HL-60 (cell line): ENCODE data around the gene CKAP2.

ENCODE experiments used
- SPI1 ChIP-seq: IDR thresholded peaks from 2 replicates; pipeline ENCODE4 v1.6.1; 2012; ENCODE audit warnings: low read depth, mild to moderate bottlenecking, borderline replicate concordance
- TF ChIP-seq, protein P1 (sequence below): IDR thresholded peaks from one replicate; pipeline ENCODE4 v1.5.1; 2011; ENCODE audit warnings: low read length, control low read depth, inconsistent platforms; ENCODE audit not compliant: insufficient read depth

DNA sequence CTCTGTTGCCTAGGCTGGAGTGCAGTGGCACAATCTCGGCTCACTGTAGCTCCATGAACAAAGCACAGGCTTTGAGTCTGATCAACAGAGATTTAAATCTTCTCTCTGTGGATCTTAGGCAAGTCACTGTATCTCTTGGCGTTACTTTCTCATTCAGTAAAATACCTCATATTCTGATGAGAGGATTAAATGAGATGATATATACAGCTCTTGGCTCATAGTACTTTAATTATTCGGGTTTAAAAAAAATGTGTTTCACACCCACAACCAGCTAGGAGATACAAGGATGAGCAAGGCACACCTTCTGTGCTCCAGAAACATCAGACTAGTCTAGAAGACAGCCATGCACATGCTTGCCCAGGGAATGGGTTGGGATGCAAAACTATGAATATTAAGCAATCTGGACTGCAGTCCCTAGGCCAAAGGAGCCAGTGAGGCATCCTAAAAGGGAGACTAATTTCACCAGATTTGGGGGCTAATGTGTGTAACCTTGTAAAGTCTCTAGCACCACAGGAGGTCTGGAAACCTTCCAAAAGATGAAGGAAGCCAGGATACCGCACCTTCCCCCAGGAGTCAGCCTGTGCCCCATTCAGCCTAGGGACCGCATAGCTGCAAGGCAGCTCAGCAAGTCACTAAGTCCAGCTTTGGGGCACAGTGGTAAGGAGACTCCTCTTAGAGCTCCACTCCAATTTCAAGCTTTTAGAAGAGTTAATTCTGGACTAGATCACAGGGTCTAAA is 7.3 kb upstream of the CKAP2 start:
- TF ChIP-seq, protein P1, sequence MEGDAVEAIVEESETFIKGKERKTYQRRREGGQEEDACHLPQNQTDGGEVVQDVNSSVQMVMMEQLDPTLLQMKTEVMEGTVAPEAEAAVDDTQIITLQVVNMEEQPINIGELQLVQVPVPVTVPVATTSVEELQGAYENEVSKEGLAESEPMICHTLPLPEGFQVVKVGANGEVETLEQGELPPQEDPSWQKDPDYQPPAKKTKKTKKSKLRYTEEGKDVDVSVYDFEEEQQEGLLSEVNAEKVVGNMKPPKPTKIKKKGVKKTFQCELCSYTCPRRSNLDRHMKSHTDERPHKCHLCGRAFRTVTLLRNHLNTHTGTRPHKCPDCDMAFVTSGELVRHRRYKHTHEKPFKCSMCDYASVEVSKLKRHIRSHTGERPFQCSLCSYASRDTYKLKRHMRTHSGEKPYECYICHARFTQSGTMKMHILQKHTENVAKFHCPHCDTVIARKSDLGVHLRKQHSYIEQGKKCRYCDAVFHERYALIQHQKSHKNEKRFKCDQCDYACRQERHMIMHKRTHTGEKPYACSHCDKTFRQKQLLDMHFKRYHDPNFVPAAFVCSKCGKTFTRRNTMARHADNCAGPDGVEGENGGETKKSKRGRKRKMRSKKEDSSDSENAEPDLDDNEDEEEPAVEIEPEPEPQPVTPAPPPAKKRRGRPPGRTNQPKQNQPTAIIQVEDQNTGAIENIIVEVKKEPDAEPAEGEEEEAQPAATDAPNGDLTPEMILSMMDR, result no peak
- TF ChIP-seq SPI1, result no peak
